Parathyroid adenoma (tissue), 2 donors: ENCODE data around the gene POU3F1.

Experiments used
- H2AFZ ChIP-seq: fragments of 300-600 bp; sonication (generic); one replicate; pipeline ENCODE4 v1.7.0; 2017; ENCODE audit warnings: antibody characterized with exemption, mild to moderate bottlenecking
- H3K27ac ChIP-seq: fragments of 300-600 bp; sonication (generic); one replicate; pipeline ENCODE4 v1.7.0; 2017
- H3K27me3 ChIP-seq: fragments of 300-600 bp; sonication (generic); one replicate; pipeline ENCODE4 v1.7.0; 2017; ENCODE audit warnings: low read length; ENCODE audit not compliant: control insufficient read depth, insufficient read depth
- H3K36me3 ChIP-seq: fragments of 300-600 bp; sonication (generic); one replicate; pipeline ENCODE4 v1.7.0; 2017; ENCODE audit warnings: low read length; ENCODE audit not compliant: control insufficient read depth, insufficient read depth
- H3K4me1 ChIP-seq: fragments of 300-600 bp; sonication (generic); one replicate; pipeline ENCODE4 v1.7.0; 2017; ENCODE audit warnings: control low read depth
- H3K4me2 ChIP-seq: fragments of 300-600 bp; sonication (generic); one replicate; pipeline ENCODE4 v1.7.0; 2017; ENCODE audit warnings: low read length
- H3K4me3 ChIP-seq: fragments of 300-600 bp; sonication (generic); one replicate; pipeline ENCODE4 v1.7.0; 2017; ENCODE audit warnings: low read depth, low read length
- H3K79me2 ChIP-seq: fragments of 300-600 bp; sonication (generic); one replicate; pipeline ENCODE4 v1.7.0; 2017; ENCODE audit warnings: control low read depth
- H3K9ac ChIP-seq: fragments of 300-600 bp; sonication (generic); one replicate; pipeline ENCODE4 v1.7.0; 2017; ENCODE audit warnings: mild to moderate bottlenecking
- H3K9me3 ChIP-seq: fragments of 300-600 bp; sonication (generic); one replicate; pipeline ENCODE4 v1.7.0; 2017; ENCODE audit warnings: low read length; ENCODE audit not compliant: control insufficient read depth
- TF ChIP-seq, protein P1 (sequence below): fragments of 300-600 bp; sonication (generic); IDR thresholded peaks from one replicate; pipeline ENCODE4 v1.7.0; 2017; ENCODE audit warnings: antibody characterized with exemption, mild to moderate bottlenecking
- donor health status: primary hyperparathyroidism.

Gene POU3F1

DNA sequence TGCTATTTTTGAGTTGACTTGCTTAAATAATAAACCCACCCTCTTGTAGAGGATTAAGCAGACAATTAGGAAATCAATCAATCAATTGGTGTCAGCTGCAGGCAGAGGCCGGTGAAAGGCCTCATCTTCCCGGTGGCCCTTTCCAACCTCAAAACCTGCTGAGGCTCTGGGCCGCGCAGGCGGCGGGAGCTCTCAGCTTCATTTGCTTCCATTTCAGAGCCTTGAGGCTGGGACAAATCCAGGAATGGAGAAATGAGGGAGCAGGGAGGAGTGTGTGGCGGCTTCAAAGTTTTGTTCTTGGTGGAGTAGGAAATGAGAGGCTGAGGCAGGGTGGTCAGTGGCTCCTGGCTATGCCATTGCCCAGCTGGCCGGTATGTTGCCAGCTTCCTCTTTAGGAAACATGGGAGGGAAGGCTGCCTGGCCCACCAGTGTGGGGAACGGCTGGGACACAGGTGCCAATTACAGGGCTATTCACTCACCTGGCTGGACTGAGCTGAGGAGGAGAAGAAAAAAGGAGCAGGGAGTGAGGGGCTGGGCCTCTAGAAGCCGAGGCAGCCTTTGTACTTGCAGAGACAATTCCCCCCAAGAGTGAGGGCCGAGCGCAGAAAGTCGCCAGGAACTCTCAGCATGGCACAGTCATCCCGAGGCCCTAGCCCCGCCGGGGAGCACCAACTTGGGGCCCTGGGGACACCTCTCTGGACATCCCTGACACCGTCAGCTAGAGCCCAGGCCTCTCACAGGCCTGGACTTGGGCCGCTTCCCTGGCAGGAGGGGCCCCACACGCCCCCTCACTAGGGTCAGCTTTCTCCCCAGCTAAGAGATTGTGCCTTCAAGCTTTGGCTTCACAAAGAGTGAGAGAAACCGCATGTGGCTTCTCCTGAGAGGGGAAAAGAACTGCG is 4.4 kb downstream of the POU3F1 start:
- no peaks in the 10 kb centered on the region for H3K9me3 ChIP-seq
- H2AFZ ChIP-seq = no peak overlapping the region
- no peak overlapping the region for H3K4me2 ChIP-seq
- no peaks in the 10 kb centered on the region for H3K27me3 ChIP-seq
- H3K79me2 ChIP-seq = no peaks in the 10 kb centered on the region
- TF ChIP-seq, protein P1, sequence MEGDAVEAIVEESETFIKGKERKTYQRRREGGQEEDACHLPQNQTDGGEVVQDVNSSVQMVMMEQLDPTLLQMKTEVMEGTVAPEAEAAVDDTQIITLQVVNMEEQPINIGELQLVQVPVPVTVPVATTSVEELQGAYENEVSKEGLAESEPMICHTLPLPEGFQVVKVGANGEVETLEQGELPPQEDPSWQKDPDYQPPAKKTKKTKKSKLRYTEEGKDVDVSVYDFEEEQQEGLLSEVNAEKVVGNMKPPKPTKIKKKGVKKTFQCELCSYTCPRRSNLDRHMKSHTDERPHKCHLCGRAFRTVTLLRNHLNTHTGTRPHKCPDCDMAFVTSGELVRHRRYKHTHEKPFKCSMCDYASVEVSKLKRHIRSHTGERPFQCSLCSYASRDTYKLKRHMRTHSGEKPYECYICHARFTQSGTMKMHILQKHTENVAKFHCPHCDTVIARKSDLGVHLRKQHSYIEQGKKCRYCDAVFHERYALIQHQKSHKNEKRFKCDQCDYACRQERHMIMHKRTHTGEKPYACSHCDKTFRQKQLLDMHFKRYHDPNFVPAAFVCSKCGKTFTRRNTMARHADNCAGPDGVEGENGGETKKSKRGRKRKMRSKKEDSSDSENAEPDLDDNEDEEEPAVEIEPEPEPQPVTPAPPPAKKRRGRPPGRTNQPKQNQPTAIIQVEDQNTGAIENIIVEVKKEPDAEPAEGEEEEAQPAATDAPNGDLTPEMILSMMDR = no peak
- no peaks in the 10 kb centered on the region for H3K4me1 ChIP-seq
- H3K27ac ChIP-seq = no peak overlapping the region
- H3K4me3 ChIP-seq = no peak overlapping the region
- no peaks in the 10 kb centered on the region for H3K36me3 ChIP-seq
- H3K9ac ChIP-seq = no peak overlapping the region

DNA sequence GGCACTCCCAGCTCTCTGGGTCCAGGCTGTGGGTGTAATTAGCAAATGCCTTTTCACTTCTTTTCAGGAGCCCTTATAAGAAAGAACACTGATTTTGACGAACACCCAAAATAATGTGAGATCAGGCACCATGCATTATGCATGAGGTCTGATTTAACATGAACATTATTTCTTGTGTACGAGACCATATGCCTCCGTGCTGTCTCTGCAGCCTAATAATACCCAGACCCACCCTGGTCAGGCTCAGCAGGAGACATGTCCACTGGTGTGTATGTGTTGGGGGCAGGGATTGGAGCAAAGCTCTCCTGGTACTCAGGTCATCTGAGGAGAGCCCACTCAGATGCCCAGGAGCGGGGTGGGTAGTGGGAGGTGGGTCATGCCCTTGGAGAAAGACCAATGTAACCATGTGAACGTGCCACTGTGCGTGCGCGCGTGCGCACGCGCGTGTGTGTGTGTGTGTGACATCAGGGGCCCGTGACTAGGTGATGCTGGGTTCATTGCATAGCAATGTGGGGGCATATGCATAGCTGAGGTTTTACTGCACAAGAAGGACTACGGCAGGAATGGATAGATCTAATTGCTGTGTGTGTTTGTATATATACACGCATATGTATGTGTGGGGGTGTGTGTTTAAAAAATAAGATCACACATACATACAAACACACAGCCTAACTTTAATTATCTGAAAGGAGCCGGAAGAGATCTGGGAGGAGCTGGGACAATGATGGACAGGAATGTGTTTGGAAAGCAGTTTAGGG is 7.1 kb downstream of the POU3F1 start:
- no peaks in the 10 kb centered on the region for H3K27me3 ChIP-seq
- H3K27ac ChIP-seq = no peak overlapping the region
- no peaks in the 10 kb centered on the region for H3K9me3 ChIP-seq
- H3K9ac ChIP-seq = no peak overlapping the region
- TF ChIP-seq, protein P1 = no peak
- no peaks in the 10 kb centered on the region for H3K4me1 ChIP-seq
- no peak overlapping the region for H3K4me2 ChIP-seq
- H2AFZ ChIP-seq = no peak overlapping the region
- no peak overlapping the region for H3K4me3 ChIP-seq
- no peaks in the 10 kb centered on the region for H3K79me2 ChIP-seq
- no peaks in the 10 kb centered on the region for H3K36me3 ChIP-seq

DNA sequence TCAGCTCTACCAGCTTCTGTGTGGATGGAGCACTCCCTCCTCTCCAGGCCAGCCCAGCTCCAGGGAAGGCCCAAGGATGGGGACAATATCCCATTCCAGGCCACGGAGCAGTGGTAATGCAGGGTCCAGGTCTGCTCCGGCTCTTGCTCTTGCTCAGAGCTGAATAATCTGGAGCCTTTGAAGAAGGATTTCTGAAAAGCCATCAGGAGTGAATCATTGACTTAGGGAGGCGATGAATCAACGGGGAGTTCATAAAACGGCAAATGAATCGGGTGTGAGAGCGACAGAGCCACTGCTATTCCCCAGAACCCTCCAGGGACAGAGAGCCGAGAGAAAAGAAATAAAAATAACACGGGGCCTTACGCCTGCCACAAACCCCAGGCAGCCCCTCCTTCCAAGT is 7.7 kb downstream of the POU3F1 start:
- H3K4me2 ChIP-seq = no peak overlapping the region
- no peaks in the 10 kb centered on the region for H3K27me3 ChIP-seq
- no peaks in the 10 kb centered on the region for H3K9me3 ChIP-seq
- no peak overlapping the region for H3K9ac ChIP-seq
- H2AFZ ChIP-seq = no peak overlapping the region
- no peak overlapping the region for H3K4me3 ChIP-seq
- TF ChIP-seq, protein P1 = no peak
- no peaks in the 10 kb centered on the region for H3K79me2 ChIP-seq
- H3K36me3 ChIP-seq = no peaks in the 10 kb centered on the region
- H3K4me1 ChIP-seq = no peaks in the 10 kb centered on the region
- no peak overlapping the region for H3K27ac ChIP-seq

DNA sequence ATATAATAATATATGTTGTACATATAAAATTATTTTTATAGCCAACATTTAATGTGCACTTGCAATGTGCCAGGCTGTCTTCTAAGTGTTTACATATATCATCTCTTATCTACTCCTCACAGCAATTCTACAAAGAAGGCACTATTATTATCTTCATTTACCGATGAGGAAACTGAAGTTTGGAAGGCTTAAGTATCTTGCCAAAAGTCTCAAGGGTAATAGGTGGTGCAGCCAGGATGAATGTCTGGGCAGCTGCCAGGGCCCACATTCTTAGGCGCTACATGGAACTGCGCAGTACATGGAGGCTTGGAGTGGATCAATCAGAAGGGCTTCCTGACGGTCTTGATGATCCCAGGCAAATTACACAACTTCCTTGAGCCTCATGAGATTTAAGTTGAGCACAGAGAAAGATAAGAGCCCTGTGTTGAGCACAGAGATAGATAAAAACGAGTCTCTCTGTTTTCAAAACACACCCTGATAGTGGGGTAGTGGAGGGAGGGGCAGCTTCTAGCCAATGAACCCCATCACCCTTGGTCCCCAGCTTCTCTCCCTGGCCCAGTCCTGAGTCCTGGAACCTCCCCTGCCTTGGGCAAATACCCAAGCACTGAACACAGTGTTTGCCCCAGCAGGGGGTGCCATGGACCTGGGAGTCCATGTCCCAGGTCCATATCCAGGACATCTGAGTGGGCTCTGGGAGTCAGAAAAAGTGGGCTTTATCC is 9.2 kb downstream of the POU3F1 start:
- no peak overlapping the region for H3K4me3 ChIP-seq
- no peaks in the 10 kb centered on the region for H3K79me2 ChIP-seq
- H3K27ac ChIP-seq = no peak overlapping the region
- no peak overlapping the region for H3K9ac ChIP-seq
- H3K4me2 ChIP-seq = no peak overlapping the region
- H2AFZ ChIP-seq = no peak overlapping the region
- H3K4me1 ChIP-seq = no peaks in the 10 kb centered on the region
- no peaks in the 10 kb centered on the region for H3K9me3 ChIP-seq
- H3K27me3 ChIP-seq = no peaks in the 10 kb centered on the region
- H3K36me3 ChIP-seq = no peaks in the 10 kb centered on the region
- TF ChIP-seq, protein P1 = peak; percentile 24
